GM18507 (cell line): ENCODE results near the gene ARFGAP3.
A peak's percentile ranks its signal among the peaks of the same experiment; 100 is the strongest.

Source experiments
- DNase-seq: peaks from one replicate; pipeline ENCODE4 v3.0.0; 2011; ENCODE audit warnings: low read depth; ENCODE audit not compliant: insufficient read length; ENCODE audit errors: extremely low spot score
- FAIRE-seq: peaks from 2 replicates; lab custom pipeline; 2011; peaks lifted over from hg19 to GRCh38; lab: Jason Lieb, UNC

The ARFGAP3 gene

GRCh38 chr22:42868751-42869251, 11.7 kb upstream of the ARFGAP3 start:
- no peak for DNase-seq
- FAIRE-seq, result no peak

- no peak for FAIRE-seq
- no peak for DNase-seq
Measured at GRCh38 chr22:42866100-42866499, 9.0 kb upstream of the ARFGAP3 start.

- DNase-seq, result no peak
- FAIRE-seq, result no peak
Measured at GRCh38 chr22:42865536-42865935, 8.5 kb upstream of the ARFGAP3 start.

- DNase-seq (no peak), FAIRE-seq (peak; percentile 81)
Measured at GRCh38 chr22:42863349-42863961, 6.4 kb upstream of the ARFGAP3 start.

- DNase-seq (no peak), FAIRE-seq (peak; percentile 24)
Measured at GRCh38 chr22:42862045-42862734, 5.1 kb upstream of the ARFGAP3 start.

GRCh38 chr22:42860968-42861367, 3.9 kb upstream of the ARFGAP3 start:
- FAIRE-seq, result no peak

GRCh38 chr22:42857845-42858481, 890 bp upstream of the ARFGAP3 start:
- FAIRE-seq, result no peak
- no peak for DNase-seq

More at GRCh38 chr22:42860968-42861367, 3.9 kb upstream of the ARFGAP3 start:
- no peak for DNase-seq

GRCh38 chr22:42856179-42856864, 751 bp downstream of the ARFGAP3 start:
- FAIRE-seq (no peak), DNase-seq (no peak)

GRCh38 chr22:42855721-42856120, 1.4 kb downstream of the ARFGAP3 start:
- FAIRE-seq, result no peak

GRCh38 chr22:42855211-42855610, 1.9 kb downstream of the ARFGAP3 start:
- DNase-seq (no peak), FAIRE-seq (no peak)

More at GRCh38 chr22:42855721-42856120, 1.4 kb downstream of the ARFGAP3 start:
- no peak for DNase-seq

- no peak for FAIRE-seq
- no peak for DNase-seq
Measured at GRCh38 chr22:42848941-42849550, 8.0 kb downstream of the ARFGAP3 start.

GRCh38 chr22:42847110-42847509, 10.0 kb downstream of the ARFGAP3 start:
- FAIRE-seq (no peak), DNase-seq (no peak)

GRCh38 chr22:42844756-42845155, 12.3 kb downstream of the ARFGAP3 start:
- no peak for FAIRE-seq
- no peak for DNase-seq

GRCh38 chr22:42842658-42843370, 14.3 kb downstream of the ARFGAP3 start:
- no peak for DNase-seq
- no peak for FAIRE-seq

GRCh38 chr22:42841444-42841843, 15.6 kb downstream of the ARFGAP3 start:
- DNase-seq, result no peak
- FAIRE-seq, result peak; percentile 18

- FAIRE-seq, result no peak
Measured at GRCh38 chr22:42837556-42837955, 19.5 kb downstream of the ARFGAP3 start.

GRCh38 chr22:42836026-42836425, 21.0 kb downstream of the ARFGAP3 start:
- no peak for DNase-seq
- FAIRE-seq, result no peak

More at GRCh38 chr22:42837556-42837955, 19.5 kb downstream of the ARFGAP3 start:
- no peak for DNase-seq

- FAIRE-seq (peak; percentile 59), DNase-seq (no peak)
Measured at GRCh38 chr22:42834177-42834949, 22.7 kb downstream of the ARFGAP3 start.
